HEK293 (cell line): ENCODE results near the gene CACNB2.

ENCODE experiments used
- KLF9 ChIP-seq: fragments of 450-650 bp; formaldehyde crosslinking; IDR thresholded peaks from 2 replicates; pipeline ENCODE4 v1.5.1; 2016; ENCODE audit warnings: missing biosample characterization, missing genetic modification characterization, low read depth
- PRDM10 ChIP-seq: fragments of 450-650 bp; formaldehyde crosslinking; IDR thresholded peaks from 2 replicates; pipeline ENCODE4 v1.5.1; 2016; ENCODE audit warnings: missing biosample characterization, missing genetic modification characterization
- SP2 ChIP-seq: fragments of 450-650 bp; formaldehyde crosslinking; IDR thresholded peaks from 2 replicates; pipeline ENCODE4 v1.5.1; 2016; ENCODE audit warnings: missing biosample characterization, missing genetic modification characterization
- YY1 ChIP-seq: fragments of 450-650 bp; formaldehyde crosslinking; IDR thresholded peaks from 2 replicates; pipeline ENCODE4 v1.5.1; 2018; ENCODE audit warnings: missing biosample characterization, missing genetic modification characterization
- YY2 ChIP-seq: fragments of 450-650 bp; formaldehyde crosslinking; IDR thresholded peaks from 2 replicates; pipeline ENCODE4 v1.5.1; 2016; ENCODE audit warnings: missing biosample characterization, missing genetic modification characterization
- ZNF114 ChIP-seq: fragments of 450-650 bp; formaldehyde crosslinking; IDR thresholded peaks from 2 replicates; pipeline ENCODE4 v1.5.0; 2017; ENCODE audit warnings: missing biosample characterization, missing genetic modification characterization
- ZNF324 ChIP-seq: fragments of 450-650 bp; formaldehyde crosslinking; IDR thresholded peaks from 2 replicates; pipeline ENCODE4 v1.5.1; 2016; ENCODE audit warnings: missing biosample characterization, missing genetic modification characterization
- ZNF335 ChIP-seq: fragments of 450-650 bp; formaldehyde crosslinking; conservative IDR thresholded peaks from 2 replicates; pipeline ENCODE4 v1.5.1; 2016; ENCODE audit warnings: missing biosample characterization, missing genetic modification characterization
- ZNF391 ChIP-seq: fragments of 450-650 bp; formaldehyde crosslinking; IDR thresholded peaks from 2 replicates; pipeline ENCODE4 v1.5.1; 2016; ENCODE audit warnings: low read depth, missing biosample characterization, missing genetic modification characterization, borderline replicate concordance
- ZNF561 ChIP-seq: fragments of 450-650 bp; IDR thresholded peaks from 2 replicates; pipeline ENCODE4 v1.5.1; 2018; ENCODE audit warnings: missing biosample characterization, missing genetic modification characterization, borderline replicate concordance
- TF ChIP-seq, protein P1 (sequence below): fragments of 450-650 bp; formaldehyde crosslinking; IDR thresholded peaks from 2 replicates; pipeline ENCODE4 v1.5.1; 2016; ENCODE audit warnings: missing biosample characterization, missing genetic modification characterization
- TF ChIP-seq, protein P2 (sequence below): fragments of 450-650 bp; formaldehyde crosslinking; IDR thresholded peaks from 2 replicates; pipeline ENCODE4 v1.5.1; 2017; ENCODE audit warnings: missing biosample characterization, missing genetic modification characterization
- TF ChIP-seq, protein P3 (sequence below): fragments of 450-650 bp; formaldehyde crosslinking; IDR thresholded peaks from 2 replicates; pipeline ENCODE4 v1.5.1; 2016; ENCODE audit warnings: missing biosample characterization, missing genetic modification characterization, low read depth
- TF ChIP-seq, protein P4 (sequence below): fragments of 450-650 bp; formaldehyde crosslinking; IDR thresholded peaks from 2 replicates; pipeline ENCODE4 v1.5.1; 2016; ENCODE audit warnings: missing biosample characterization, missing genetic modification characterization

DNA sequence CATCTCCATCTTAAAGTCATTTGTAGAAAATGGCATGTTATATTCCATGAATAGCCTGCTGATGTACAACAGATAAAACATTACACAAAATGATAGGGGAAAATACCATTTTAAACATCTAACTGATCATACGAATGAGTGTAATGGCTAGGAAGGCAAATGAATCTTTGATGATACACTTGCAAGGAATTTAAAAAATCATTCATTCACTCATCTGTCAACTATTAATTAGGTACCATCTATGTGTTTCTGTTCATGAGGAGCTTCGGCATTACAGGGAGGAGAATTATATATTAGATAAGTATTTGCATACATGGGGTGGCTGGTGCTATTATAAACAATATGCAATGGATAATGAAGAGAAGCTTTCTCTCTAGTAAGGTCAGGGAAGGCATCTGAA lies 183.7 kb downstream of the CACNB2 start:
- TF ChIP-seq, protein P1, sequence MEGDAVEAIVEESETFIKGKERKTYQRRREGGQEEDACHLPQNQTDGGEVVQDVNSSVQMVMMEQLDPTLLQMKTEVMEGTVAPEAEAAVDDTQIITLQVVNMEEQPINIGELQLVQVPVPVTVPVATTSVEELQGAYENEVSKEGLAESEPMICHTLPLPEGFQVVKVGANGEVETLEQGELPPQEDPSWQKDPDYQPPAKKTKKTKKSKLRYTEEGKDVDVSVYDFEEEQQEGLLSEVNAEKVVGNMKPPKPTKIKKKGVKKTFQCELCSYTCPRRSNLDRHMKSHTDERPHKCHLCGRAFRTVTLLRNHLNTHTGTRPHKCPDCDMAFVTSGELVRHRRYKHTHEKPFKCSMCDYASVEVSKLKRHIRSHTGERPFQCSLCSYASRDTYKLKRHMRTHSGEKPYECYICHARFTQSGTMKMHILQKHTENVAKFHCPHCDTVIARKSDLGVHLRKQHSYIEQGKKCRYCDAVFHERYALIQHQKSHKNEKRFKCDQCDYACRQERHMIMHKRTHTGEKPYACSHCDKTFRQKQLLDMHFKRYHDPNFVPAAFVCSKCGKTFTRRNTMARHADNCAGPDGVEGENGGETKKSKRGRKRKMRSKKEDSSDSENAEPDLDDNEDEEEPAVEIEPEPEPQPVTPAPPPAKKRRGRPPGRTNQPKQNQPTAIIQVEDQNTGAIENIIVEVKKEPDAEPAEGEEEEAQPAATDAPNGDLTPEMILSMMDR (tag by site-specific recombination), result no peak
- TF ChIP-seq, protein P2, sequence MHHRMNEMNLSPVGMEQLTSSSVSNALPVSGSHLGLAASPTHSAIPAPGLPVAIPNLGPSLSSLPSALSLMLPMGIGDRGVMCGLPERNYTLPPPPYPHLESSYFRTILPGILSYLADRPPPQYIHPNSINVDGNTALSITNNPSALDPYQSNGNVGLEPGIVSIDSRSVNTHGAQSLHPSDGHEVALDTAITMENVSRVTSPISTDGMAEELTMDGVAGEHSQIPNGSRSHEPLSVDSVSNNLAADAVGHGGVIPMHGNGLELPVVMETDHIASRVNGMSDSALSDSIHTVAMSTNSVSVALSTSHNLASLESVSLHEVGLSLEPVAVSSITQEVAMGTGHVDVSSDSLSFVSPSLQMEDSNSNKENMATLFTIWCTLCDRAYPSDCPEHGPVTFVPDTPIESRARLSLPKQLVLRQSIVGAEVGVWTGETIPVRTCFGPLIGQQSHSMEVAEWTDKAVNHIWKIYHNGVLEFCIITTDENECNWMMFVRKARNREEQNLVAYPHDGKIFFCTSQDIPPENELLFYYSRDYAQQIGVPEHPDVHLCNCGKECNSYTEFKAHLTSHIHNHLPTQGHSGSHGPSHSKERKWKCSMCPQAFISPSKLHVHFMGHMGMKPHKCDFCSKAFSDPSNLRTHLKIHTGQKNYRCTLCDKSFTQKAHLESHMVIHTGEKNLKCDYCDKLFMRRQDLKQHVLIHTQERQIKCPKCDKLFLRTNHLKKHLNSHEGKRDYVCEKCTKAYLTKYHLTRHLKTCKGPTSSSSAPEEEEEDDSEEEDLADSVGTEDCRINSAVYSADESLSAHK, result no peak
- TF ChIP-seq YY2 (no peak), SP2 (no peak), ZNF561 (no peak), ZNF324 (tag by site-specific recombination) (no peak), YY1 (tag by site-specific recombination) (no peak), ZNF335 (tag by site-specific recombination) (no peak), PRDM10 (tag by site-specific recombination) (no peak), ZNF114 (no peak), ZNF391 (tag by site-specific recombination) (no peak), KLF9 (tag by site-specific recombination) (no peak)
- TF ChIP-seq, protein P3, sequence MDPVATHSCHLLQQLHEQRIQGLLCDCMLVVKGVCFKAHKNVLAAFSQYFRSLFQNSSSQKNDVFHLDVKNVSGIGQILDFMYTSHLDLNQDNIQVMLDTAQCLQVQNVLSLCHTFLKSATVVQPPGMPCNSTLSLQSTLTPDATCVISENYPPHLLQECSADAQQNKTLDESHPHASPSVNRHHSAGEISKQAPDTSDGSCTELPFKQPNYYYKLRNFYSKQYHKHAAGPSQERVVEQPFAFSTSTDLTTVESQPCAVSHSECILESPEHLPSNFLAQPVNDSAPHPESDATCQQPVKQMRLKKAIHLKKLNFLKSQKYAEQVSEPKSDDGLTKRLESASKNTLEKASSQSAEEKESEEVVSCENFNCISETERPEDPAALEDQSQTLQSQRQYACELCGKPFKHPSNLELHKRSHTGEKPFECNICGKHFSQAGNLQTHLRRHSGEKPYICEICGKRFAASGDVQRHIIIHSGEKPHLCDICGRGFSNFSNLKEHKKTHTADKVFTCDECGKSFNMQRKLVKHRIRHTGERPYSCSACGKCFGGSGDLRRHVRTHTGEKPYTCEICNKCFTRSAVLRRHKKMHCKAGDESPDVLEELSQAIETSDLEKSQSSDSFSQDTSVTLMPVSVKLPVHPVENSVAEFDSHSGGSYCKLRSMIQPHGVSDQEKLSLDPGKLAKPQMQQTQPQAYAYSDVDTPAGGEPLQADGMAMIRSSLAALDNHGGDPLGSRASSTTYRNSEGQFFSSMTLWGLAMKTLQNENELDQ, result no peak
- TF ChIP-seq, protein P4, sequence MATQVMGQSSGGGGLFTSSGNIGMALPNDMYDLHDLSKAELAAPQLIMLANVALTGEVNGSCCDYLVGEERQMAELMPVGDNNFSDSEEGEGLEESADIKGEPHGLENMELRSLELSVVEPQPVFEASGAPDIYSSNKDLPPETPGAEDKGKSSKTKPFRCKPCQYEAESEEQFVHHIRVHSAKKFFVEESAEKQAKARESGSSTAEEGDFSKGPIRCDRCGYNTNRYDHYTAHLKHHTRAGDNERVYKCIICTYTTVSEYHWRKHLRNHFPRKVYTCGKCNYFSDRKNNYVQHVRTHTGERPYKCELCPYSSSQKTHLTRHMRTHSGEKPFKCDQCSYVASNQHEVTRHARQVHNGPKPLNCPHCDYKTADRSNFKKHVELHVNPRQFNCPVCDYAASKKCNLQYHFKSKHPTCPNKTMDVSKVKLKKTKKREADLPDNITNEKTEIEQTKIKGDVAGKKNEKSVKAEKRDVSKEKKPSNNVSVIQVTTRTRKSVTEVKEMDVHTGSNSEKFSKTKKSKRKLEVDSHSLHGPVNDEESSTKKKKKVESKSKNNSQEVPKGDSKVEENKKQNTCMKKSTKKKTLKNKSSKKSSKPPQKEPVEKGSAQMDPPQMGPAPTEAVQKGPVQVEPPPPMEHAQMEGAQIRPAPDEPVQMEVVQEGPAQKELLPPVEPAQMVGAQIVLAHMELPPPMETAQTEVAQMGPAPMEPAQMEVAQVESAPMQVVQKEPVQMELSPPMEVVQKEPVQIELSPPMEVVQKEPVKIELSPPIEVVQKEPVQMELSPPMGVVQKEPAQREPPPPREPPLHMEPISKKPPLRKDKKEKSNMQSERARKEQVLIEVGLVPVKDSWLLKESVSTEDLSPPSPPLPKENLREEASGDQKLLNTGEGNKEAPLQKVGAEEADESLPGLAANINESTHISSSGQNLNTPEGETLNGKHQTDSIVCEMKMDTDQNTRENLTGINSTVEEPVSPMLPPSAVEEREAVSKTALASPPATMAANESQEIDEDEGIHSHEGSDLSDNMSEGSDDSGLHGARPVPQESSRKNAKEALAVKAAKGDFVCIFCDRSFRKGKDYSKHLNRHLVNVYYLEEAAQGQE (tag by site-specific recombination), result no peak
